Measurements from ENCODE around the gene SEMA5A.

DNA sequence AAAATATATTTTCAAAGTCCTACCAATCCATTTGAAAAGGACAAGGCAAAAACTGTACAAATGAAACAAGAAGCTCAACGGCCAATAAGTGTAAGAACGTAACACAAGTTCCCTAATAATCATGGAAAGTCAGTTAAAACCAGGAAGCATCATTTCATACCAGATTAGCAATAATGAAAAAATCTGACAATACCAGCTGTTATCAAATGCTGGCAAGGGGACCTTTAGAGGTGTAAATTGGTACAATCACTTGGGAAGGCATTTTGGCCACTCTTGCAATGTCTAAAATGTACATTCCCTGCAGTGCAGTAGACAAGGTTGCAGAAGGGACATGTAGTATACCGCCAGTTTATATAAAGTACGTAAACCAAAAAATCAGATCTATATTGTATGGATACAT lies 10.1 kb upstream of the SEMA5A start:
- TF ChIP-seq, protein P1, sequence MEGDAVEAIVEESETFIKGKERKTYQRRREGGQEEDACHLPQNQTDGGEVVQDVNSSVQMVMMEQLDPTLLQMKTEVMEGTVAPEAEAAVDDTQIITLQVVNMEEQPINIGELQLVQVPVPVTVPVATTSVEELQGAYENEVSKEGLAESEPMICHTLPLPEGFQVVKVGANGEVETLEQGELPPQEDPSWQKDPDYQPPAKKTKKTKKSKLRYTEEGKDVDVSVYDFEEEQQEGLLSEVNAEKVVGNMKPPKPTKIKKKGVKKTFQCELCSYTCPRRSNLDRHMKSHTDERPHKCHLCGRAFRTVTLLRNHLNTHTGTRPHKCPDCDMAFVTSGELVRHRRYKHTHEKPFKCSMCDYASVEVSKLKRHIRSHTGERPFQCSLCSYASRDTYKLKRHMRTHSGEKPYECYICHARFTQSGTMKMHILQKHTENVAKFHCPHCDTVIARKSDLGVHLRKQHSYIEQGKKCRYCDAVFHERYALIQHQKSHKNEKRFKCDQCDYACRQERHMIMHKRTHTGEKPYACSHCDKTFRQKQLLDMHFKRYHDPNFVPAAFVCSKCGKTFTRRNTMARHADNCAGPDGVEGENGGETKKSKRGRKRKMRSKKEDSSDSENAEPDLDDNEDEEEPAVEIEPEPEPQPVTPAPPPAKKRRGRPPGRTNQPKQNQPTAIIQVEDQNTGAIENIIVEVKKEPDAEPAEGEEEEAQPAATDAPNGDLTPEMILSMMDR (IDR thresholded peaks at IDR 0.05; ENCODE audit: insufficient read depth, low read depth, low read length) = no peak
- TF ChIP-seq EZH2 (IDR thresholded peaks at IDR 0.05; ENCODE audit: insufficient read depth, low read length) = no peak

Measured in astrocyte (in vitro differentiated cells and primary cell).